GM12892 (cell line): Measurements from ENCODE around the gene ABCB8.
A peak's percentile ranks its signal among the peaks of the same experiment; 100 is the strongest.

ENCODE experiments used
- DNase-seq: peaks from one replicate; pipeline ENCODE4 v3.0.0; 2011; ENCODE audit not compliant: insufficient read length
- FAIRE-seq: peaks from 2 replicates; lab custom pipeline; 2011; peaks lifted over from hg19 to GRCh38; lab: Jason Lieb, UNC
- POLR2A ChIP-seq: IDR thresholded peaks from 2 replicates; pipeline ENCODE4 v1.6.1; 2011; ENCODE audit warnings: low read depth, low read length, control low read depth
- POLR2AphosphoS5 ChIP-seq: IDR thresholded peaks from 2 replicates; pipeline ENCODE4 v1.6.1; 2011; ENCODE audit warnings: low read depth, low read length, control low read depth
- TAF1 ChIP-seq: IDR thresholded peaks from 2 replicates; pipeline ENCODE4 v1.6.1; 2011; ENCODE audit warnings: low read depth, mild to moderate bottlenecking, control low read depth, low read length, borderline replicate concordance

The ABCB8 gene

GRCh38 chr7:151076863-151077704 lies 48.8 kb downstream of the ABCB8 start:
- FAIRE-seq (no peak), DNase-seq (no peak)

GRCh38 chr7:151077705-151078232 lies 49.5 kb downstream of the ABCB8 start:
- DNase-seq, result no peak
- FAIRE-seq, result no peak
- TF ChIP-seq POLR2A (no peak), TAF1 (no peak), POLR2AphosphoS5 (no peak)

More at GRCh38 chr7:151076863-151077704, 48.8 kb downstream of the ABCB8 start:
- TF ChIP-seq POLR2AphosphoS5 (no peak; the same call in 1 of the 2 replicates), POLR2A (no peak)

GRCh38 chr7:151078233-151079040 lies 50.2 kb downstream of the ABCB8 start:
- peak; percentile 21; the same call in 1 of the 2 replicates for TF ChIP-seq POLR2A
- TF ChIP-seq POLR2AphosphoS5, result peak; percentile 52; the same call in 1 of the 2 replicates
- TF ChIP-seq TAF1, result no peak
- no peak for FAIRE-seq
- no peak for DNase-seq

- TF ChIP-seq POLR2AphosphoS5, result no peak
- no peak; the same call in 1 of the 2 replicates for TF ChIP-seq POLR2A
- TF ChIP-seq TAF1, result no peak
- FAIRE-seq (no peak), DNase-seq (no peak)
Observed at GRCh38 chr7:151079199-151079910, 51.1 kb downstream of the ABCB8 start.

DNA sequence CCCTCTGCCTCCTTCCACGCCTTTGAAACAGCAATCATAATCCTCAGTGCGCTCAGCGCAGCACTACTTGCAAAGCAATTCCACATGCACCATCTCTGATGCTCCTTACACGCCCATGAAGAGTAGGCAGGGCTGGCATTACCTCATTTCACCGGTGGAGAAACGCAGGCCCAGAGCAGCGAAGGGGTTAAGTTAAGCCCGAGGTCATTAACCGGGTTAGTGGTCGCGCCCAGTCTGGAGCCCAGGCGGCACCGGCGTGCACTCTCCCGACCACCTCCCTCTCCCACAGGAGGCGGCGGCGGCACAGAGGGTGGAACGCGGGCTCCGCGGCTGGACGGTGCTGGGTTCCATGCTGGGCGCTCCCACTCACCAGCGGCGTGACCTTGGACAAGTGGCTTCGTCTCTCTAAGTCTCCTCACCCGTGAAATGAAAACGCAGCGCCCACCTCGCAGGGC lies 51.8 kb downstream of the ABCB8 start:
- no peak for DNase-seq
- no peak for FAIRE-seq
- TF ChIP-seq TAF1 (no peak), POLR2AphosphoS5 (no peak), POLR2A (no peak)

GRCh38 chr7:151080522-151081169 lies 52.4 kb downstream of the ABCB8 start, which contains the start of gene FASTK:
FASTK (minus strand) TSS chr7:151080809; CDS start chr7:151080766, 43 bp downstream.
- TF ChIP-seq TAF1, result peak; percentile 87
- TF ChIP-seq POLR2AphosphoS5, result peak; percentile 62; the same call in 1 of the 2 replicates
- peak; percentile 84; the same call in 1 of the 2 replicates for TF ChIP-seq POLR2A
- DNase-seq, result peak; percentile 98
- FAIRE-seq, result peak; percentile 85

- FAIRE-seq (no peak), DNase-seq (no peak)
- TF ChIP-seq POLR2AphosphoS5, result no peak
- no peak for TF ChIP-seq POLR2A
- TF ChIP-seq TAF1, result no peak
Observed at GRCh38 chr7:151081170-151082101, 53.2 kb downstream of the ABCB8 start.

DNA sequence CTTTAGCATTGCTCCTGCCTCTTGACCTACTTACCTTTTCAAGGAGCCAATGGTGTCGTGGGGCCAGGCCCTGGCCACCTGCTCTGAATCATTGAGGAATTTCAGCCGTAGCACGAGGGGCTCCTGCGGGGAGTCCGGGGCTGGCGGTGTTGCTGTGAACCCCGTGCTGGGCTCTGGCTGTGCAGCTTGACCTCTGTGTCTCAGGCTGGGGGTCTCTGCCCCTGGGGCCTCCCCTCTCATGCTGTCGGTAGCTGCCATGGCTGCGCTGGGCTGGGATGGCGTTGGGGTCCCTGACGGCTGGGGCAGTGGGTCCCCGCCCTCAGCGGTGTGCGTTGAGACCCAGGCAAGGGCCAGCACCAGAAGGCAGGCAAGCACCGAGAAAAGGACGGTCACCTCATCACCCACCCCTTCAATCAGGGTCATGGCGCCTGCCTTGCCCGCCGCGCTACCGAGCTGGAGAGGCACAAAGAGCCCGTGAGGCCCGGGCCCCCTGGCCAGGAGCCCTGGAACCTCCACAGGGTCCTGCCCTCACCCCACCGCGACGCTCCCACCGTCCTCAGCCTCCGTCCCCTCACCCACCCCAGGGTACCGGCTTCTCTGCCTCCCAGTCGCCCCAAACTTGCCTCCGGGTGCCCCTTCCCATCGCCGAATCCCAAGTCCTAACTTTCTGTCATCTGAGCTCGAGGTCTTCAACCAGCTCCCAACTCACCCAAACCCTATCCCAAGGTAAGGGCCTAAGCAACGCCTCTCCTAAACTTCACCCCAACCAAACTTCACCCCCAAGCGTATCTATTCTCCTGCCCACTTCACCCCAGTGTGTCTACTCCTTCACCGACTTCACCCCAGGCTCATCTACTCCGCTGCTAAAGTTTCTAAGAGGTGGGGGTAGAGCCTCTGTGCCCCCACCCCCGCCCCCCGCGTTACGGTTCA lies 54.2 kb downstream of the ABCB8 start:
- TF ChIP-seq POLR2AphosphoS5, result no peak
- no peak for TF ChIP-seq TAF1
- TF ChIP-seq POLR2A, result no peak
- no peak for FAIRE-seq
- DNase-seq, result no peak

DNA sequence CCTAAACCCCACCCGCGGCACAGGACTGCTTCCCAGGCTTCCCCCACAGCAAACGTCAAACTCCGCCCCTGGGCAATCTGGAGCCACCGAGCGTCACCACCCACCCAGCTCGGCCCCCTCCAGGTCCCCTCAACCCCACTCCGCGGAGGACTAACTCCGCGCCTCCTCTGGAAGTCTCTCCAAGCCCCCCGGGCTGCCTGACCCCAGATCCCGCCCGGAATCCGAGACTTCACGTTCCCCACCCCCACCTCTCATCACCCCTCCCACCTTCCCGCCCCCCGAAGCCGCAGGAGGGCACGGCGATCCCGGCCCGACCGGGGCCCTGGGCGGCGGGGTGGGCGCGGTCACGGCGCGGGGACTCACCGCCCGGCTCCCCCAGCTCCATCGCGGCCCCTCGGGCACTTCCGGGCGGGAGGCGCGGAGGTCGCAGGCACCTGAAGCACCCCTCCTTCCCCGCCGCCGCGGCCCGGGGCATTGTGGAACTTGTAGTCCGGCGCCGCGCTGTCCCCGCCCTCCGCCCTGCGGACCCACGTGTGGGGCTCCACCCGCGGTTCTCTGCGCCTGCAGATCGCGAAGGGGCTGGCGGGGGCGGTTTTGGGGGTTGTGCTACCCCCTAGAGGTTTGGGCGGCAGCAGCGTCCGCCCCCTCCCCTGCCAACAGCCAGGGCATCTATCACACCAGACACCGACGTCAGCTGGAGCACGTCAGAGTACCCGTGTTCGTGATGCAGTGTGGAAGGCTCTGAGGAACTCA lies 55.0 kb downstream of the ABCB8 start, which contains the start of gene TMUB1:
TSS of gene TMUB1 (minus strand) at position 423 of the 753 bp plus-strand sequence. CDS start 930 bp downstream, outside the sequence.
- TF ChIP-seq TAF1 (no peak), POLR2A (no peak; the same call in 1 of the 2 replicates), POLR2AphosphoS5 (no peak)
- DNase-seq (peak; percentile 83), FAIRE-seq (peak; percentile 77)
